Upper lobe of right lung (tissue), 1 donor: ENCODE data around the gene UBTF. TPM values are rescaled to one million over a fixed set of nuclear protein-coding genes. Genes with fewer than 3 reads are reported as not detected.
A peak's percentile ranks its signal among the peaks of the same experiment; 100 is the strongest.

ENCODE experiments used
- ATAC-seq: fragments of 200-7000 bp; cut with Tn5 transposase; one replicate; pipeline ENCODE4 v1.9.1; 2020; ENCODE audit warnings: mild to moderate bottlenecking, moderate library complexity
- DNase-seq: peaks from one replicate; pipeline ENCODE4 v3.0.0-alpha.2; 2020
- H3K27ac ChIP-seq: fragments of 200-600 bp; one replicate; pipeline ENCODE4 v1.8.0; 2022
- H3K27me3 ChIP-seq: fragments of 200-600 bp; one replicate; pipeline ENCODE4 v1.8.0; 2022; ENCODE audit warnings: mild to moderate bottlenecking
- H3K36me3 ChIP-seq: fragments of 200-600 bp; one replicate; pipeline ENCODE4 v1.8.0; 2022
- H3K4me1 ChIP-seq: fragments of 200-600 bp; one replicate; pipeline ENCODE4 v1.8.0; 2022
- H3K4me3 ChIP-seq: fragments of 200-600 bp; one replicate; pipeline ENCODE4 v1.8.0; 2022; ENCODE audit warnings: mild to moderate bottlenecking
- H3K9me3 ChIP-seq: fragments of 200-600 bp; one replicate; pipeline ENCODE4 v1.8.0; 2022
- CTCF ChIP-seq: fragments of 200-600 bp; IDR thresholded peaks from one replicate; pipeline ENCODE4 v1.8.0; 2022; ENCODE audit warnings: antibody characterized with exemption
- intact Hi-C: fragments of 100-400 bp; cut with DNase I; formaldehyde crosslinking; loops from one replicate; pipeline ENCODE4 v1.11.0; 2022
- total RNA-seq: library from RNA; stranded (reverse); fragmentation: NEBNext Ultra II Directional; extraction: Animal tissue kit (Norgen Biotek cat#: 25700); gene quantifications from one replicate; pipeline ENCODE4 v1.2.1, GENCODE V29; 2021
- donor health status: DM: no; HTN: yes; CAD: no; lungs with severe emphysema.

The UBTF gene
- total RNA-seq, 1 donor from 2014 or later = 62.6 TPM

- Histone ChIP-seq H3K9me3 (no peaks in the 10 kb centered on the region), H3K27me3 (no peaks in the 10 kb centered on the region), H3K4me1 (peaks cover 20% of the 10 kb centered on the region), H3K27ac (no peak overlapping the region), H3K36me3 (peaks cover 42% of the 10 kb centered on the region), H3K4me3 (no peak overlapping the region)
- DNase-seq = no peak
- no peak for ATAC-seq
- intact Hi-C loops = no loop called here
- peak; percentile 12 for TF ChIP-seq CTCF
Measured at GRCh38 chr17:44205962-44206824, 13.3 kb downstream of the UBTF start.

- no peak for DNase-seq
- no peak for TF ChIP-seq CTCF
- peaks cover 11% of the 10 kb centered on the region for H3K4me1 ChIP-seq
- no peak overlapping the region for H3K27ac ChIP-seq
- peaks cover 32% of the 10 kb centered on the region for H3K36me3 ChIP-seq
- ATAC-seq = no peak
- H3K27me3 ChIP-seq = no peaks in the 10 kb centered on the region
- intact Hi-C loops = no loop called here
- no peaks in the 10 kb centered on the region for H3K9me3 ChIP-seq
- no peak overlapping the region for H3K4me3 ChIP-seq
Measured at GRCh38 chr17:44204441-44204882, 15.0 kb downstream of the UBTF start.

- H3K27me3 ChIP-seq = no peaks in the 10 kb centered on the region
- H3K4me1 ChIP-seq = peaks cover 11% of the 10 kb centered on the region
- intact Hi-C loops = no loop called here
- no peak overlapping the region for H3K27ac ChIP-seq
- no peak for DNase-seq
- H3K9me3 ChIP-seq = no peaks in the 10 kb centered on the region
- no peak for ATAC-seq
- peak; percentile 68 for TF ChIP-seq CTCF
- H3K4me3 ChIP-seq = no peak overlapping the region
- peaks cover 26% of the 10 kb centered on the region for H3K36me3 ChIP-seq
Measured at GRCh38 chr17:44203731-44204440, 15.6 kb downstream of the UBTF start.

DNA sequence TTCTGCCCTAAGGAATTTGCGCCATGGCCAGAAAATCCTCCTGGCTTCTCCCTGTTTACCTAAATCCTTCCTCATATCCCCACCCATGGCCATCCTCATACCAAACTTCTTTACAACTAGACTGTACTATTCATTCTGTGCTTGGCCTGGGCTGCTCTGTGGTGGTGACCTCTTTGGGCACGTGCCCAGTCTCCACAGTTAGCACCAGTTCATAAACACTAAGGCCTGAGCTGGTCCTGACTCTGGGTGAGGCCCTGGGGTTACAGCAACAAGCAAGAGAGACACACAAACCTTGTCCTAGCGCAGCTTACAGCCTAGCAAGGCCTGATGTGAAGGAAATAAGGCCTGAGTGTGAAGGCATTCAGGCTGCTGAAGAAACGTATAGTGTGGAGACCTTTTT lies 16.7 kb downstream of the UBTF start:
- Histone ChIP-seq H3K27ac (no peak overlapping the region), H3K4me3 (no peak overlapping the region), H3K27me3 (no peaks in the 10 kb centered on the region), H3K9me3 (no peaks in the 10 kb centered on the region), H3K36me3 (peaks cover 15% of the 10 kb centered on the region), H3K4me1 (peaks cover 16% of the 10 kb centered on the region)
- intact Hi-C loops = no loop called here
- no peak for DNase-seq
- no peak for TF ChIP-seq CTCF
- no peak for ATAC-seq

DNA sequence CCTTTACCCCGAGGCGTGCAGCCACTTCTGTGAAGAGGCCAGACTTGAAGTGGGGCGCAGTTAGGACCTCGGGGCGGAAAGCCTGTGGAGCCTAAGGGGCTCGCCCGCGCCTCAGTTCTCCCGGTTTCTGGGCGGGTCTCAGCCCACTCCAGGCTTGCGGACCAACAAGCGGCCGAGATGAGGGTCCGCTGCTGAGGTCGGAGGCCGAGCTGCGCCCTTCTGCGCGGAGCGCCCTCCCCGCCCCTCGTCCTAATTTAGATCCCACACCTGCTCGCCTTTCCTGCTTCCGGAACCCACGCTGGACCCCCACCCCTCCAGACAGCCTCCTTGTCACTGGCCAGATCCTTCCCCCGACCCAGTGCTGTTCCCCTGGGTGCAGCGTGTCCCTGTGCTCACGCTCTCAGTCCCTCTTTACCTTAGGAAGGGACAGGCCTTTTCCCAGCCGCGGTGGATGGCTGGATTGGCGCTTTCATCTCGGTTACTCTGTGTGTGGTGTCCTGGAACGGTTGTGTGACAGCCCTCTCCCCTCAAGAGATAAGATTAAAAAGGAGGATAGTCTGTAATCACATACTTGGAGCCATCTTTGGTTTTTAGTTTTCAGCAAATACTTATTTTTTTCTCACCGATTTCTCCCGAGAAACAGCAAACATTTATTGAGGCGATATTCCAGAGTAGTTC lies 18.9 kb downstream of the UBTF start:
- Histone ChIP-seq H3K27ac (peak overlapping the region; percentile 97), H3K9me3 (no peaks in the 10 kb centered on the region), H3K4me1 (peaks cover 26% of the 10 kb centered on the region), H3K4me3 (peak overlapping the region; percentile 95), H3K27me3 (no peaks in the 10 kb centered on the region), H3K36me3 (peaks cover 20% of the 10 kb centered on the region)
- ATAC-seq (no peak), DNase-seq (no peak)
- no peak for TF ChIP-seq CTCF
- intact Hi-C loops = no loop called here
